ENCODE data around the gene EXOC6.
"Not testable (repeated sequence)": the region's sequence is repeated elsewhere in the genome, so short reads cannot be mapped to it uniquely, and the experiment has no call there.

EXOC6 gene

GRCh38 chr10:93083743-93084539 lies 235.6 kb downstream of the EXOC6 start:
- DNase-seq: no peak

- no peak for DNase-seq
Observed at GRCh38 chr10:93085272-93085859, 237.0 kb downstream of the EXOC6 start.

GRCh38 chr10:93086289-93086688 lies 238.0 kb downstream of the EXOC6 start:
- DNase-seq: no peak

- DNase-seq: no peak
Observed at GRCh38 chr10:93087846-93088245, 239.5 kb downstream of the EXOC6 start.

GRCh38 chr10:93088466-93088865 lies 240.1 kb downstream of the EXOC6 start:
- no peak for DNase-seq

GRCh38 chr10:93090619-93091018 lies 242.3 kb downstream of the EXOC6 start:
- no peak for DNase-seq

- no peak for DNase-seq
Observed at GRCh38 chr10:93091960-93092359, 243.6 kb downstream of the EXOC6 start.

GRCh38 chr10:93095225-93095624 lies 246.9 kb downstream of the EXOC6 start:
- no peak for DNase-seq

GRCh38 chr10:93096901-93097300 lies 248.6 kb downstream of the EXOC6 start:
- DNase-seq: no peak

GRCh38 chr10:93097386-93097785 lies 249.1 kb downstream of the EXOC6 start:
- no peak for DNase-seq

GRCh38 chr10:93098816-93099215 lies 250.5 kb downstream of the EXOC6 start:
- DNase-seq: no peak

- no peak for DNase-seq
Observed at GRCh38 chr10:93099670-93100069, 251.3 kb downstream of the EXOC6 start.

GRCh38 chr10:93101148-93101547 lies 252.8 kb downstream of the EXOC6 start:
- not testable (repeated sequence) for DNase-seq

- DNase-seq: no peak
Observed at GRCh38 chr10:93103953-93104352, 255.6 kb downstream of the EXOC6 start.

GRCh38 chr10:93106631-93107072 lies 258.3 kb downstream of the EXOC6 start:
- no peak for DNase-seq

All from femur (tissue), 1 donor.